Measurements from ENCODE around the gene UCP2.

Gene UCP2

GRCh38 chr11:74009675-74010305 is 27.1 kb upstream of the UCP2 start:
- no peak for DNase-seq (ENCODE audit: low read depth)

- no peak for DNase-seq (ENCODE audit: low read depth)
These were observed 26.5 kb upstream of the UCP2 start for GRCh38 chr11:74009230-74009547.

GRCh38 chr11:74008373-74009229 is 26.0 kb upstream of the UCP2 start, which contains the start of gene UCP3:
TSS of gene UCP3 (minus strand) at chr11:74009085. CDS start at chr11:74007042, 2,043 bp downstream.
- DNase-seq (ENCODE audit: low read depth): no peak

- DNase-seq (ENCODE audit: low read depth): no peak
These were observed 25.2 kb upstream of the UCP2 start for GRCh38 chr11:74007691-74008372.

- DNase-seq (ENCODE audit: low read depth): no peak
These were observed 24.2 kb upstream of the UCP2 start for GRCh38 chr11:74006743-74007304.

GRCh38 chr11:74005721-74006517 is 23.3 kb upstream of the UCP2 start:
- no peak for DNase-seq (ENCODE audit: low read depth)

GRCh38 chr11:74004759-74005615 is 22.3 kb upstream of the UCP2 start:
- no peak for DNase-seq (ENCODE audit: low read depth)

GRCh38 chr11:74004046-74004695 is 21.5 kb upstream of the UCP2 start:
- no peak for DNase-seq (ENCODE audit: low read depth)

GRCh38 chr11:74002832-74003231 is 20.2 kb upstream of the UCP2 start:
- no peak for DNase-seq (ENCODE audit: low read depth)

- no peak for DNase-seq (ENCODE audit: low read depth)
These were observed 19.2 kb upstream of the UCP2 start for GRCh38 chr11:74001822-74002286.

- no peak for DNase-seq (ENCODE audit: low read depth)
These were observed 17.9 kb upstream of the UCP2 start for GRCh38 chr11:74000307-74001133.

- DNase-seq (ENCODE audit: low read depth): no peak
These were observed 17.1 kb upstream of the UCP2 start for GRCh38 chr11:73999581-74000306.

- DNase-seq (ENCODE audit: low read depth): no peak
These were observed 16.4 kb upstream of the UCP2 start for GRCh38 chr11:73998846-73999575.

- no peak for DNase-seq (ENCODE audit: low read depth)
These were observed 14.6 kb upstream of the UCP2 start for GRCh38 chr11:73997120-73997770.

- DNase-seq (ENCODE audit: low read depth): no peak
These were observed 13.6 kb upstream of the UCP2 start for GRCh38 chr11:73996161-73996747.

GRCh38 chr11:73995731-73996130 is 13.1 kb upstream of the UCP2 start:
- DNase-seq (ENCODE audit: low read depth): no peak

GRCh38 chr11:73995247-73995646 is 12.6 kb upstream of the UCP2 start:
- DNase-seq (ENCODE audit: low read depth): no peak
